ENCODE measurements around the gene SLC44A5.
A peak's percentile ranks its signal among the peaks of the same experiment; 100 is the strongest.

The SLC44A5 gene

GRCh38 chr1:75345538-75346292 is 265.2 kb downstream of the SLC44A5 start:
- H3K4me3 ChIP-seq (ENCODE audit: low read length) = no peak overlapping the region
- TF ChIP-seq, protein P1, sequence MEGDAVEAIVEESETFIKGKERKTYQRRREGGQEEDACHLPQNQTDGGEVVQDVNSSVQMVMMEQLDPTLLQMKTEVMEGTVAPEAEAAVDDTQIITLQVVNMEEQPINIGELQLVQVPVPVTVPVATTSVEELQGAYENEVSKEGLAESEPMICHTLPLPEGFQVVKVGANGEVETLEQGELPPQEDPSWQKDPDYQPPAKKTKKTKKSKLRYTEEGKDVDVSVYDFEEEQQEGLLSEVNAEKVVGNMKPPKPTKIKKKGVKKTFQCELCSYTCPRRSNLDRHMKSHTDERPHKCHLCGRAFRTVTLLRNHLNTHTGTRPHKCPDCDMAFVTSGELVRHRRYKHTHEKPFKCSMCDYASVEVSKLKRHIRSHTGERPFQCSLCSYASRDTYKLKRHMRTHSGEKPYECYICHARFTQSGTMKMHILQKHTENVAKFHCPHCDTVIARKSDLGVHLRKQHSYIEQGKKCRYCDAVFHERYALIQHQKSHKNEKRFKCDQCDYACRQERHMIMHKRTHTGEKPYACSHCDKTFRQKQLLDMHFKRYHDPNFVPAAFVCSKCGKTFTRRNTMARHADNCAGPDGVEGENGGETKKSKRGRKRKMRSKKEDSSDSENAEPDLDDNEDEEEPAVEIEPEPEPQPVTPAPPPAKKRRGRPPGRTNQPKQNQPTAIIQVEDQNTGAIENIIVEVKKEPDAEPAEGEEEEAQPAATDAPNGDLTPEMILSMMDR (IDR thresholded peaks at IDR 0.05; ENCODE audit: insufficient read depth, low read depth, low read length, missing control alignments) = no peak
- DNase-seq (ENCODE audit: low read depth) = peak; percentile 66

- DNase-seq (ENCODE audit: low read depth) = no peak
- no peak overlapping the region for H3K4me3 ChIP-seq (ENCODE audit: low read length)
- TF ChIP-seq, protein P1 (IDR thresholded peaks at IDR 0.05; ENCODE audit: insufficient read depth, low read depth, low read length, missing control alignments) = no peak
Observed at GRCh38 chr1:75342786-75343185, 268.1 kb downstream of the SLC44A5 start.

- peak; percentile 1 for DNase-seq (ENCODE audit: low read depth)
- TF ChIP-seq, protein P1 (IDR thresholded peaks at IDR 0.05; ENCODE audit: insufficient read depth, low read depth, low read length, missing control alignments) = no peak
- H3K4me3 ChIP-seq (ENCODE audit: low read length) = no peak overlapping the region
Observed at GRCh38 chr1:75341537-75341936, 269.4 kb downstream of the SLC44A5 start.

GRCh38 chr1:75338616-75339483 is 272.1 kb downstream of the SLC44A5 start:
- TF ChIP-seq, protein P1 (IDR thresholded peaks at IDR 0.05; ENCODE audit: insufficient read depth, low read depth, low read length, missing control alignments) = no peak
- no peak for DNase-seq (ENCODE audit: low read depth)
- H3K4me3 ChIP-seq (ENCODE audit: low read length) = no peak overlapping the region

DNA sequence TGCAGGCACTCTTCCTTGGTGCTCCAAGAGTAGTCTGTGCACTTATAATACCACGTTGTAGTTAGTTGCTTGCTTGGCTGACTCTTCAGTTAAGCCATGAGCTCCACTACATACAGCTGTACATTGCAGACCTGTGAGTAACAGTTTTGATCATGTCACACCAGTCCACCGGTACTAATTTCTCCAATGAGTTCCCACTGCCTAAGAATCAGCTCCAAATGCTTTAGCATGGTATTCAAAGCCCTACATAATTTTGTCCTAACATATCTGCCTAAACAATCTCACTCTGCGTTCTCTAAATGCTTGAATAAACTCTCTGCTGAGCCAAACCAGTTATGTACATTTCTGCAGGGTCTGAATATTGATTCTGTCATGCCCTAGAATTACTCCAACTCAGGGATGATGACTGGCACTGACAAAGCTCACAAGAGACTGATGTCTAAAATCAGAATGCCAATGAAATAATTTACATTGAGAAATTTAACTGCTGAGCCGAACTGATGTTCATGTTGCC is 276.0 kb downstream of the SLC44A5 start:
- TF ChIP-seq, protein P1 (IDR thresholded peaks at IDR 0.05; ENCODE audit: insufficient read depth, low read depth, low read length, missing control alignments) = no peak
- DNase-seq (ENCODE audit: low read depth) = peak; percentile 0
- H3K4me3 ChIP-seq (ENCODE audit: low read length) = no peak overlapping the region

GRCh38 chr1:75330624-75331023 is 280.3 kb downstream of the SLC44A5 start:
- peak; percentile 15 for DNase-seq (ENCODE audit: low read depth)
- TF ChIP-seq, protein P1 (IDR thresholded peaks at IDR 0.05; ENCODE audit: insufficient read depth, low read depth, low read length, missing control alignments) = no peak
- H3K4me3 ChIP-seq (ENCODE audit: low read length) = no peak overlapping the region

All from epithelial cell of esophagus (primary cell).